GM19397 (cell line): ENCODE data around the gene PDZRN4.

Experiments
- ATAC-seq: cut with Tn5 transposase; IDR thresholded peaks from one replicate; pipeline ENCODE4 v1.9.1; 2021; ENCODE audit warnings: mild to moderate bottlenecking, moderate library complexity; ENCODE audit not compliant: unreplicated experiment

PDZRN4 gene

GRCh38 chr12:41504976-41505375 lies 316.9 kb downstream of the PDZRN4 start:
- ATAC-seq, result no peak

- no peak for ATAC-seq
These were observed 319.2 kb downstream of the PDZRN4 start for GRCh38 chr12:41507286-41507685.

GRCh38 chr12:41509271-41510055 lies 321.3 kb downstream of the PDZRN4 start:
- no peak for ATAC-seq

- no peak for ATAC-seq
These were observed 322.4 kb downstream of the PDZRN4 start for GRCh38 chr12:41510470-41510869.

GRCh38 chr12:41511247-41511646 lies 323.1 kb downstream of the PDZRN4 start:
- no peak for ATAC-seq

- ATAC-seq, result no peak
These were observed 324.4 kb downstream of the PDZRN4 start for GRCh38 chr12:41512497-41512896.

GRCh38 chr12:41514021-41514777 lies 326.1 kb downstream of the PDZRN4 start:
- no peak for ATAC-seq

GRCh38 chr12:41514907-41515306 lies 326.8 kb downstream of the PDZRN4 start:
- no peak for ATAC-seq

- ATAC-seq, result no peak
These were observed 327.8 kb downstream of the PDZRN4 start for GRCh38 chr12:41515953-41516352.

- ATAC-seq, result no peak
These were observed 332.7 kb downstream of the PDZRN4 start for GRCh38 chr12:41520869-41521268.

GRCh38 chr12:41521872-41522379 lies 333.8 kb downstream of the PDZRN4 start:
- ATAC-seq, result no peak

GRCh38 chr12:41527062-41527461 lies 338.9 kb downstream of the PDZRN4 start:
- ATAC-seq, result no peak

- ATAC-seq, result no peak
These were observed 339.5 kb downstream of the PDZRN4 start for GRCh38 chr12:41527534-41528116.

- ATAC-seq, result no peak
These were observed 340.8 kb downstream of the PDZRN4 start for GRCh38 chr12:41528874-41529273.

GRCh38 chr12:41530441-41530840 lies 342.3 kb downstream of the PDZRN4 start:
- ATAC-seq, result no peak

- ATAC-seq, result no peak
These were observed 343.2 kb downstream of the PDZRN4 start for GRCh38 chr12:41531147-41531829.

- no peak for ATAC-seq
These were observed 344.0 kb downstream of the PDZRN4 start for GRCh38 chr12:41532072-41532471.

GRCh38 chr12:41536813-41537490 lies 348.8 kb downstream of the PDZRN4 start:
- ATAC-seq, result no peak

GRCh38 chr12:41537522-41537921 lies 349.4 kb downstream of the PDZRN4 start:
- ATAC-seq, result no peak

- no peak for ATAC-seq
These were observed 357.6 kb downstream of the PDZRN4 start for GRCh38 chr12:41545761-41546160.
